ENCODE results near the gene ZC3H13.

The ZC3H13 gene

GRCh38 chr13:45953082-45953481 is 99.5 kb downstream of the ZC3H13 start:
- no peak overlapping the region for H3K27ac ChIP-seq
- TF ChIP-seq ZFX (IDR thresholded peaks at IDR 0.05) (no peak), CTCF (conservative IDR thresholded peaks at IDR 0.05) (no peak)

GRCh38 chr13:45951724-45952123 is 100.8 kb downstream of the ZC3H13 start:
- TF ChIP-seq ZFX (IDR thresholded peaks at IDR 0.05): no peak
- TF ChIP-seq CTCF (conservative IDR thresholded peaks at IDR 0.05): no peak
- H3K27ac ChIP-seq: no peak overlapping the region

GRCh38 chr13:45951166-45951565 is 101.4 kb downstream of the ZC3H13 start:
- TF ChIP-seq CTCF (conservative IDR thresholded peaks at IDR 0.05) (no peak), ZFX (IDR thresholded peaks at IDR 0.05) (no peak)
- H3K27ac ChIP-seq: no peak overlapping the region

GRCh38 chr13:45950386-45951000 is 102.1 kb downstream of the ZC3H13 start:
- TF ChIP-seq ZFX (IDR thresholded peaks at IDR 0.05): no peak
- TF ChIP-seq CTCF (conservative IDR thresholded peaks at IDR 0.05): no peak
- no peak overlapping the region for H3K27ac ChIP-seq

GRCh38 chr13:45949161-45949560 is 103.4 kb downstream of the ZC3H13 start:
- H3K27ac ChIP-seq: no peak overlapping the region
- TF ChIP-seq ZFX (IDR thresholded peaks at IDR 0.05) (no peak), CTCF (conservative IDR thresholded peaks at IDR 0.05) (no peak)

GRCh38 chr13:45943965-45944364 is 108.6 kb downstream of the ZC3H13 start:
- TF ChIP-seq CTCF (conservative IDR thresholded peaks at IDR 0.05) (no peak), ZFX (IDR thresholded peaks at IDR 0.05) (no peak)
- no peak overlapping the region for H3K27ac ChIP-seq

GRCh38 chr13:45943120-45943519 is 109.4 kb downstream of the ZC3H13 start:
- no peak for TF ChIP-seq CTCF (conservative IDR thresholded peaks at IDR 0.05)
- TF ChIP-seq ZFX (IDR thresholded peaks at IDR 0.05): no peak
- H3K27ac ChIP-seq: no peak overlapping the region

All from C4-2B (cell line).